H1 (cell line): ENCODE measurements around the gene MARCHF2. TPM values are rescaled to one million over a fixed set of nuclear protein-coding genes. Genes with fewer than 3 reads are reported as not detected.

Experiments
- CEBPB ChIP-seq: IDR thresholded peaks from 2 replicates; pipeline ENCODE4 v1.6.1; 2012; ENCODE audit warnings: low read depth, low read length
- HDAC2 ChIP-seq, 2 experiments: fragments of 300-600 bp in 1 of 2; sonication (generic) in 1 of 2; IDR thresholded peaks; 2 replicates each; pipeline ENCODE4 v1.6.1; 2011 to 2012; ENCODE audit warnings: low read depth in 2 of 2, low read length in 2 of 2, mild to moderate bottlenecking in 2 of 2, moderate library complexity in 2 of 2, borderline replicate concordance in 1 of 2, inconsistent platforms in 1 of 2
- NRF1 ChIP-seq: IDR thresholded peaks from 2 replicates; pipeline ENCODE4 v1.6.1; 2011; ENCODE audit warnings: mild to moderate bottlenecking, low read depth, low read length, improper control_type of control experiment
- SUZ12 ChIP-seq: fragments of 200-600 bp; sonication (generic); IDR thresholded peaks from 2 replicates; pipeline ENCODE4 v1.6.1; 2012; ENCODE audit warnings: mild to moderate bottlenecking, inconsistent platforms, low read length, moderate library complexity, mixed read lengths
- TBP ChIP-seq: IDR thresholded peaks from 2 replicates; pipeline ENCODE4 v1.6.1; 2011; ENCODE audit warnings: low read depth, low read length, improper control_type of control experiment
- polyA plus RNA-seq, 7 experiments: library from polyadenylated mRNA; depleted of rRNA in 3 of 7; stranded (reverse) in 5 of 7; unstranded in 2 of 7; fragments of >200 nt in 5 of 7; fragments of 200-250 nt in 2 of 7; gene quantifications; 1 replicate in 5 of 7; 2 replicates in 1 of 7; 4 replicates in 1 of 7; pipeline versions ENCODE4 v1.2.1 to v1.2.3, GENCODE V29; 2011 to 2013; ENCODE audit warnings: missing spikeins in 2 of 7, mixed read lengths in 2 of 7
- total RNA-seq: library from RNA; stranded (reverse); fragmentation: NEBNext Ultra II Directional; extraction: Animal tissue kit (Norgen Biotek cat#: 25700); gene quantifications from 2 replicates; pipeline ENCODE4 v1.2.1, GENCODE V29; 2021

The MARCHF2 gene
- total and polyA plus RNA-seq, 2 of the 8 experiments (the other 6 are each of a cell fraction or from before 2014, with no cell fraction given), result 18.5 to 46.2 TPM

GRCh38 chr19:8478598-8478997, 65.5 kb downstream of the MARCHF2 start (continued):
- no peak for TF ChIP-seq SUZ12
- no peak for TF ChIP-seq NRF1
- TF ChIP-seq TBP, result no peak
- no peak for TF ChIP-seq CEBPB
- TF ChIP-seq HDAC2 (IDR thresholded peaks at IDR 0.05; ENCODE audit: borderline replicate concordance in 1 of 2, low read depth in 2 of 2, low read length in 2 of 2), result no peak
- TF ChIP-seq, all 59 proteins: peak for 0
